Ovary (tissue), 9 donors: ENCODE measurements around the gene SINHCAF. TPM values are rescaled to one million over a fixed set of nuclear protein-coding genes. Genes with fewer than 3 reads are reported as not detected.
A peak's percentile ranks its signal among the peaks of the same experiment; 100 is the strongest.

ENCODE experiments used
- DNase-seq, 5 donors: peaks; one replicate each; pipeline ENCODE4 v3.0.0-alpha.2; 2019 to 2020
- H3K27ac ChIP-seq, 2 donors: fragments of 200-600 bp; one replicate each; pipeline versions ENCODE4 v1.5.1 to v1.8.0; 2019 to 2022
- H3K27me3 ChIP-seq: fragments of 200-600 bp; one replicate; pipeline ENCODE4 v1.8.0; 2022
- H3K36me3 ChIP-seq: fragments of 200-600 bp; sonication (generic); one replicate; pipeline ENCODE4 v1.5.1; 2019
- H3K4me1 ChIP-seq: one replicate; pipeline ENCODE4 v1.8.1; 2013; ENCODE audit warnings: mild to moderate bottlenecking, moderate library complexity; ENCODE audit not compliant: insufficient read depth
- H3K4me3 ChIP-seq: fragments of 200-600 bp; sonication (generic); one replicate; pipeline ENCODE4 v1.5.1; 2017
- H3K9me3 ChIP-seq, 2 donors: fragments of 200-600 bp in 1 of 2; sonication (generic) in 1 of 2; one replicate each; pipeline versions ENCODE4 v1.5.1 to v1.8.1; 2013 to 2019; ENCODE audit warnings: mild to moderate bottlenecking in 1 of 2, moderate library complexity in 1 of 2
- CTCF ChIP-seq, 3 donors: fragments of 450-650 bp in 2 of 3; fragments of 200-600 bp in 1 of 3; IDR thresholded peaks; one replicate each; pipeline versions ENCODE4 v1.5.1 to v1.8.0; 2016 to 2022; ENCODE audit warnings: antibody characterized with exemption in 3 of 3, mild to moderate bottlenecking in 1 of 3
- EP300 ChIP-seq: sonication (generic); formaldehyde crosslinking; IDR thresholded peaks from one replicate; pipeline ENCODE4 v1.6.1; 2017; ENCODE audit warnings: antibody characterized with exemption
- POLR2A ChIP-seq: fragments of 450-650 bp; IDR thresholded peaks from one replicate; pipeline ENCODE4 v1.6.1; 2017; ENCODE audit warnings: antibody characterized with exemption, mild to moderate bottlenecking, moderate library complexity
- WGBS, 3 donors: extraction: QIAGEN DNeasy Blood & Tissue Kit in 1 of 3; methylation state at CpG; one replicate each; pipeline versions ENCODE4 v1.1.5 to v1.1.7; 2013 to 2017; 5-methylcytosine and 5-hydroxymethylcytosine counted together
- intact Hi-C, 4 donors: fragments of 100-400 bp; cut with DNase I; formaldehyde crosslinking; loops; one replicate each; pipeline versions ENCODE4 v1.11.0 to v1.15.1; 2022 to 2023
- polyA plus RNA-seq, 2 donors: library from polyadenylated mRNA; stranded (reverse); fragments of 200-250 nt in 1 of 2; fragments of 350-450 nt in 1 of 2; fragmentation: Illumina TruSeq in 1 of 2; extraction: RNeasy Lipid Tissue Mini Kit (QIAGEN cat#74804) in 1 of 2; gene quantifications; one replicate each; pipeline ENCODE4 v1.2.3, GENCODE V29; 2013 to 2014
- total RNA-seq, 7 donors: library from RNA; depleted of rRNA in 2 of 7; stranded (reverse); fragments of >200 nt in 2 of 7; fragmentation: NEBNext Ultra II Directional in 3 of 7; extraction: Animal tissue kit (Norgen Biotek cat#: 25700) in 3 of 7; gene quantifications; one replicate each; pipeline versions ENCODE4 v1.1.0 to v1.2.4, GENCODE V29; 2016 to 2023
- donor health status: DM: no; HTN: no; CAD: no; lungs with moderate emphysema.
- donor health status: DM: no; HTN: no; CAD: no.
- donor health status: Bipolar disorder and iron deficiency.
- donor health status: DM: yes; HTN: yes; CAD: no.
- donor health status: DM: no; HTN: no; CAD: no.
- donor health status: DM: yes; HTN: yes; CAD: no.

Gene SINHCAF
- total and polyA plus RNA-seq, 9 donors: 40.7 to 86.0 (median 59.0) TPM

DNA sequence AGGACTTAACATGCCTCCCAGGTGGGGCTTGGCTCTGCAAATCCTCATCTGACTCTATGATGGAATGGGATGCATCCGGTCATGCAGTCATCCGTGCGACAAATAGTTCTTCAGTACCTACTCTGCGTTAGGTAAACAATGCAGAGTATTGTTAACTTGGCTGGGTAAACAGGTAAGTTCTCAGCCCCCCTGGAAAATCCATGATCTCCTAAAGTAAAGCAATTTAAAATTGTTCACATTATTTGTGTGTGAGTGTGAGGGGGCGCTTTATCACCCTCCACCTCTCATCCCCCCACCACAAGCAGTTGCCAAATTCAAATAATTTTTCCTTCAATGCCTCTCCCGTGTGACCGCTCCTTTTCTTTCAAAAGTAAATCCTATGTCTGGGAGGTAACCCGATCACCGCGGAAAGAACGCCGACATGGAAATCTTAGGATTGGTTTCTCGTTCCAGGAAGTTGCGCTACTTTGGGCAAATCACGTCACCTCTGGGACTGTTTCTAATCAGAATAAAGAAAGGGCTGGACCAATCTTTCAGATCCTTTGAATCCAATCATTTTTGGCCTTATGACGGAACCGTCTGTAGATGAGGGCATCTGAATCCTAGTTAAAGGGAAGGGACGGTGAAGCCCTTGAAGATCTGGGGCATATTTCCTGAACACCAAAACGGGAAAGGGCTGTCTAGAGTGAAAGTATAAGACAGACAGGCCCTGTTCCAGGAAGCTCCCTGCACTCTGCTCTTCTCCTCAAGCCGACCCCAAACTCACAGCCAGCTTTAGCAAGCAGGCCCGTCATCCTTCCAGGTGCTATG is 44.0 kb upstream of the SINHCAF start:
- H3K36me3 ChIP-seq: no peaks in the 10 kb centered on the region
- H3K27ac ChIP-seq: peak overlapping the region in 1 of 2 donors; percentile 7
- H3K27me3 ChIP-seq: no peaks in the 10 kb centered on the region
- TF ChIP-seq CTCF (IDR thresholded peaks at IDR 0.05): no peak
- TF ChIP-seq EP300: no peak
- TF ChIP-seq POLR2A: no peak
- intact Hi-C loops: no loop called here
- H3K4me3 ChIP-seq: peak overlapping the region; percentile 0
- peak; percentile 46 to 61 (median 58) for DNase-seq
- H3K9me3 ChIP-seq: no peaks in the 10 kb centered on the region
- peaks cover 4% of the 10 kb centered on the region for H3K4me1 ChIP-seq
- WGBS, 3 donors: 16 to 31% (median 28%) methylated on average over 21 of the region's 21 CpGs

GRCh38 chr12:31368666-31369361 is 42.9 kb upstream of the SINHCAF start:
- no peak for DNase-seq
- WGBS, 3 donors: 44 to 52% (median 47%) methylated on average over 8 of the region's 8 CpGs
- Histone ChIP-seq H3K4me1 (peaks cover 4% of the 10 kb centered on the region), H3K36me3 (no peaks in the 10 kb centered on the region), H3K4me3 (no peak overlapping the region), H3K9me3 (no peaks in the 10 kb centered on the region), H3K27me3 (no peaks in the 10 kb centered on the region), H3K27ac (peak overlapping the region in 1 of 2 donors; percentile 29)
- intact Hi-C loops: no loop called here
- TF ChIP-seq EP300 (no peak), CTCF (IDR thresholded peaks at IDR 0.05) (no peak), POLR2A (no peak)

DNA sequence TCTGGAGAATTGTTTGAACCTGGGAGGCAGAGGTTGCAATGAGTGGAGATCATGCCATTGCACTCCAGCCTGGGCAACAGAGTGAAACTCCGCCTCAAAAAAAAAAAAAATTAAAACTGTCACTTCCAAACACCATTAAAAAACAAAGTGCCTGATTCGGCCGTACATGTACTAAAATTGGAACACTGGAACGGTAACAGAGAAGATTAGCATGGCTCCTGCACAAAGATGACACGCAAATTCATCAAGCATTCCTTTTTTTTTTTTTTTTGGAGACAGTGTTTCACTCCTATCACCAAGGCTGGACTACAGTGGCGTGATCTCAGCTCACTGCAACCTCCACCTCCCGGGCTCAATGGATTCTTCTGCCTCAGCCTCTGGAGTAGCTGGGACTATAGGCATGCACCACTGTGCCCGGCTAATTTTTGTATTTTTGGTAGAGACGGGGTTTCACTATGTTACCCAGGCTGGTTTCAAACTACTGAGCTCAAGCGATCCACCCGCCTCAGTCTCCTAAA is 40.2 kb upstream of the SINHCAF start:
- Histone ChIP-seq H3K27me3 (no peaks in the 10 kb centered on the region), H3K4me1 (peaks cover 4% of the 10 kb centered on the region), H3K9me3 (no peaks in the 10 kb centered on the region), H3K4me3 (no peak overlapping the region), H3K27ac (no peak overlapping the region), H3K36me3 (no peaks in the 10 kb centered on the region)
- TF ChIP-seq CTCF (IDR thresholded peaks at IDR 0.05) (no peak), EP300 (no peak), POLR2A (no peak)
- intact Hi-C loops: no loop called here
- 82 to 85% (median 83%) methylated on average over 11 of the region's 11 CpGs for WGBS, 3 donors
- no peak for DNase-seq

- intact Hi-C loops: no loop called here
- TF ChIP-seq POLR2A (no peak), CTCF (IDR thresholded peaks at IDR 0.05) (no peak), EP300 (no peak)
- Histone ChIP-seq H3K27me3 (no peaks in the 10 kb centered on the region), H3K4me3 (no peak overlapping the region), H3K27ac (no peak overlapping the region), H3K4me1 (no peaks in the 10 kb centered on the region), H3K36me3 (no peaks in the 10 kb centered on the region), H3K9me3 (no peaks in the 10 kb centered on the region)
- WGBS, 3 donors: 81 to 92% (median 87%) methylated on average over 2 of the region's 2 CpGs
- DNase-seq: no peak
These were observed 37.9 kb upstream of the SINHCAF start for GRCh38 chr12:31363831-31364230.
